Muscle of arm (tissue), 12 donors: ENCODE measurements around the gene ANO4. TPM values are rescaled to one million over a fixed set of nuclear protein-coding genes. Genes with fewer than 3 reads are reported as not detected.
A peak's percentile ranks its signal among the peaks of the same experiment; 100 is the strongest.

Experiments
- DNase-seq: peaks from one replicate; pipeline ENCODE4 v3.0.0-alpha.2; 2013
- polyA plus RNA-seq, 12 donors: library from polyadenylated mRNA; unstranded; fragments of 120-200 nt; gene quantifications; one replicate each; pipeline ENCODE4 v1.2.1, GENCODE V29; 2013; ENCODE audit not compliant: insufficient read length in 12 of 12

ANO4 gene
- polyA plus RNA-seq, 12 donors: 0.60 to 2.3 (median 1.3) TPM; not detected in 2

DNA sequence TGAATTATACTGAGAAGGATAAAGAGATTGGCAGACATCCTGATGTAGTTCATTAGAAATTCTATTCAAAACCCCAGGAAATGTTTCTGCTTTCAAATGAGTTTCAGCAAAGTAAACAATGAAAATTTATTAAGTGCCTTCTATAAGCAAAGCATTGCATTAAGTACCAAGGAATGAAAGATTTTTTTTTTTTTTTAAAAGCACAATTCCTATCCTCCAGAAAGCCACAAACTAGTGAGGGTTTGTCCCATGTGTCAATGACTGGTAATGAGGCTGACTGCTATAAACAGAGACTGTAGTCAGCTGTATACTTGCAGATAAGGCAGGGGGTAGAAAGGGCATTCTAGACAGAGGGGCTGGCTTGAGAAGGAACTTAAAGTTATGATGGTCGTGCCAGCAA lies 6.7 kb downstream of the ANO4 start:
- DNase-seq: no peak

DNA sequence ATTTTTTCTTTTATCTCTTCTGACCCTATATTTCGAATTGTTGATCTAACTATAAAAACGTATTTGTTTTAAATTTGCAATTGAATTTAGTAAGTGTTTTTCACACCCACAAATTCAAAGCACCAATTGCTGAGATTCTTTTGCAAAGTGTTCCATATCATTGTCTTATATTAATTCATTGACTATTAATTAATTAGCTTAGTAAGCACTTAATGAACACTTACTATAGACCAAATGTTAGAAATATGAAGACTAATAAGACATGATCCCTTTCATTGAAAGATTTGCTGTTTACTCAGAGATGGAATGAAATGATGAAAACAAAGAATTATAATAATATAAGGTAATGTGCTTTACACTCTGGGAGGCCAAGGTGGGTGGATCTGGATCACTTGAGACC lies 14.2 kb downstream of the ANO4 start:
- DNase-seq: no peak

GRCh38 chr12:100820314-100820713 lies 25.7 kb downstream of the ANO4 start:
- DNase-seq: no peak

DNA sequence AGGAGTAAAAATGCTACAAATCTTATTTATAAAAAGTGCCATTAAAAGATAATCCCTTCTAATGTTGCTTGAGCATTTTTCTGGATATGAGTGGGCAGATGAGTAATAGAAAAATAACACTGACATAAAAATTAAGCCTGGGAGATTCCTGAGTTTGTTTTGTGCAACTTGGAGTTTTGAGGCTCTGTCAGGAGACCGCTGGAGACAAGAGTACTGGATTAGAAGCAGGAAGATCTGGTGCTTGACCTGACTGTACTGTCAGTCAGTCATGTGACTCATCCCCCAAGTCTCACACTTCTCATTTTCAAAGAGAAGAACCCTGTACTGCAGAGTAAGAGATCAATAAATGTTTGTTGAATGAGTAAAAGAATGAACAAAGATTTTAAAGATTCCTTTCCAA lies 29.4 kb downstream of the ANO4 start:
- DNase-seq: no peak

DNA sequence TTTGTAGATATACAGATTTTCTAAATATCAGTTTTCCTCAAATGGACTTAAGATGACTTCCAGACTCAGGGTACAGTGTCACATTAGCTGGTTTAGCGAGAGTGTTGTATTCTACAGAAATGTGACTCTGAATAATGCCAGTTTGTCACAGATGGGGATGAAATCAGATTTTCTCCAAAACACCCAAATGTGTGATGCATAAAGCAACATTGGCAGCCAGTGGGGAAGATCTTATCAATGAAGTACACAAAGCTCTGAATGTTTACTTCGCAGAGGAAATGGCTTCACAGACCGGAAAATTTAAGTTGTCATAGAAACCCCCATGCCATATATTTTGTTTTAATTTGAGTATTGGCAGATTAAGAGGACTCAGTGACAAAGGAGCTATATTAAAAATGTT lies 29.9 kb downstream of the ANO4 start:
- DNase-seq: no peak

DNA sequence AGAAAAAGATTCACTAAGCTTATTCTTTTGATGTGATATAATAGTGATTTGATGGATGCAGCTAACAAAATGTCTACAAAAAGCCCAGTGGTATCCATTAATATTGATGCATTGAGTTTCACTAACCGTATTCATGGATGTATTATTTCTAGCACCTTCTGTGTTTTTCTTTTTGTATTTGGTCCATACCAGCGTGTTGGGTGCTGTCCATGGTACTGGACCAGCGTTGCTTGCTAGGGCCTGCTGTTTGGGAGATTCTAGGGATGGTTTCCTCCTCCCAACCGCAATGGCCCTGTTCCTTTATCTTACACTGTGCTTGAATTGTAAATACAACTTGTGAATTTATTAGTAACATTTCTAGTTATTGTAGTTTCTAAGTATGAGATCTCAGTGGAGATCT lies 31.7 kb downstream of the ANO4 start:
- DNase-seq: peak; percentile 42

- no peak for DNase-seq
Measured at GRCh38 chr12:100827901-100828520, 33.4 kb downstream of the ANO4 start.

DNA sequence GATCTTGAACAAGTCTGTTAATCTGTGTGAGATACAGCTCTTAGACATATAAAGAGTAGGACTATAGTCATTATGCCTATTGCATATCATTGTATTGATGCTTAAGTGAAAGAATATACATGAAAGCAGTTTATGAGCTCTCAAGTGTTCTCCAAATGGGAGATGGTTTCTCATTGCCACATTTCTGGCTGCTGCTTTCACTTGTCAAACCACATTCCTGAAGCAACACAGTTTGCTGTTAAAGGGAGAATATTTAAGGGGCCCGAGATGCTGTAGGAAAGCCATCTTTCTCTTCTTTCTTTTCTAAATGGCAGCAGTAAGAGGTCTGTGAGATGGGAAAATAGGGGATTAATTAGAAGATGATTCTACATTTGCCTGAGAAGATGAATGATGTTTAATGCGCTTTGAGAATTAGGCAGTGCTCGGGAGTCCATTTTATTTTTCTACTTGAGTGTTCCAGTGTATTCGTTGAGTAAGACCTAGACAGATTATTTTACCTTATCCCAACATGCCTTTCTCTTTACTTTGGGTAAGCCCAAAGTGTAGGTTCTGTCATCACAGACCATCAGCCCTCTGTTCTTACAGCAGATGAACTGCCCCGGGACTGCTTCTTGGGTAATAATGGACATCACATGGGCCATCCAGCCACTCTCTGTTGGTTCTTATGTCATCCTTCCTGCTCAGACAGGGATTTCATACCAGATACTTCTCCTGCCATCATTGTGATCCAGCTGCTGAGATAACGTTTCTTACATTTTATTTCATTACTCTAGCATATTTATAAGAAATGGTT lies 35.6 kb downstream of the ANO4 start:
- DNase-seq: no peak

- DNase-seq: no peak
Measured at GRCh38 chr12:100833282-100833681, 38.7 kb downstream of the ANO4 start.

GRCh38 chr12:100840748-100841147 lies 46.2 kb downstream of the ANO4 start:
- DNase-seq: no peak

DNA sequence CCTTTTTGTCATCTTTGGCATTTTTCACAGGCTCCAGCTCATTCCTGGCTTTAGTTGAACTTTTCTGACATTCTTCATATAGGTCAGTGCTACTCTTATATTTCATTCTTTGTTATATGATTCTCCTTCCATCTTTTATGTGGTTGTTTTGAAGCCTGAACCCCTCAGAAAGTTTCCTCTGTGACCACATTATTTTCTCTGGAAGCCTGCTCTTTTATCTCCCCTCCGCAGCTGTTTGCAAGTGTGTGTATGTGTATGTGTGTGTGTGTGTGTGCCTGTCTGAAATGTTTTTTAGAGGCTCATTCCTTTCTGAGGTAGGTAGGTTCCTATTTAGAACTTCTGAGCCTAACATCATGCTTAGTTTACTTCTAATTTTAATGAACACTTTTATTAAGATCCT lies 47.6 kb downstream of the ANO4 start:
- DNase-seq: no peak

DNA sequence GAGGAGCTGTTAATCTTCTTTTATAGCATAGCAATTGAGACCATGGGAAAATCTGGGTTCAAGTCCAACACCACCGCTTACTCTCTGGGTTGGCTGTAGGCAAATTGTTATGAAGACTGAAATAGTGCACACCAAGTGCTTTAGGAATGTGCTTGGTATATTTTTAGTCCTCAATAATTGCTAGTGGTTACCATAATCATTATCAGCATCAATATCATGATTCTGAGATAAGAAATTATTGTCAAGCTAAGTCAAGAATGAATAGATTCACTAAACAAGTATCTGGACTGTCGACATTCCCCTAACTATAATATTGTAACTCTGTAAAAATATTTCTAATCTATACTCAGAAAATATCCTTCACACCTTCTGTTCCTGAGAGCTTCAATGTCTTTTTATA lies 48.5 kb downstream of the ANO4 start:
- no peak for DNase-seq

- no peak for DNase-seq
Measured at GRCh38 chr12:100845095-100845494, 50.5 kb downstream of the ANO4 start.

DNA sequence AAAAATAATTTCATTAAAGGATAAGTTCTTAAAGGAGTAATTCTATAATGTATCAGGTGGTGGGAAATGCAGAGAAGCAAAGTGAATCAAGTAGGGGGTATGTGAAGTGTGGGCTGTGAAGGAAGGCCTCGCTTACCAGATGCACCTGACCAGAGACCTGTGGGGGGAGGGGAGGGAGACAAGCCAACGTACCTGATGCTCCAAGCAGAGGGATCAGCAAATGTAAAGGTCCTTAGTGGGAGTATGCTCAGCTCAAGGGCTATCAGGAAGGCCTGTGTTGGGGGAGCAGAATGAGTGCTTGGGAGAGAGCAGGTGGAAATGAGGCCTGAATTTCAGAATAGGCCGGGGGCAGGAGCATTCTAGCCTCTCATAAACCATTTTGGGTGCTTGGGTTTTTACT lies 57.1 kb downstream of the ANO4 start:
- no peak for DNase-seq

GRCh38 chr12:100857418-100857817 lies 62.8 kb downstream of the ANO4 start:
- DNase-seq: no peak

DNA sequence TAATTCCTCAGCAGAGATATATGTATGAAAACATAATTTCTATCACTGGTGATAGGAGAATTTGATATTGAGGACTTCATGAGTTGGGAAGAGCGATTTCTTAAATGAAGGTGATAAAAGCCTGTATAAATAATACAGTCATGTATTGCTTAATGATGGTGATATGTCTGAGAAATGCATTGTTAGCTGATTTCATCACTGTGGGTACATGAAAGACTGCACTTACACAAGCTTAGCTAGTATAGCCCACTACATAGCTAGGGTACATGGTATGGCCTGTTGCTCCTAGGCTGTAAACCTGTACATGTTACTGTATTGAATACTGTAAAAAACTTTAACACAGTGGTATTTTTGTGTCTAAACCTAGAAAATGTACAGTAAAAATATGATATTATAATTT lies 63.4 kb downstream of the ANO4 start:
- no peak for DNase-seq

DNA sequence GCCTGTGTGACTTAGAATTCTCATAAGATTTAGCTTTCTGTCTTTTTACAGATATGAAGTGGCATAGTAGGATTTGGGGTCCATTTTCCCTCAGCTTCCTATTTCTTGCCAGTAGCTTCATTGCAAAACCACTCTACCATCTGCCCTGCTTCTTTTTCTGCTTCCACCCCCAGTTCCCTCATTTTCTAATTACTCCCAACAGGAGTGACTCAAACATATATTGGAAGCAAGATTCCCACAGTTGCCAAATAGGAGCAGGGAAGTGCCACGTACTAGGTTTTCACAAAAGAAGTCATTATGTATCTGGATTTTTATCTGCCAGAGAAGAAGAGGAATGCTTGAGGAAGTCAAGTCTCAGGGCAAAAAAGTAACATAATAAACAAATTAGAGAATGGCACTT lies 64.1 kb downstream of the ANO4 start:
- DNase-seq: no peak

- DNase-seq: no peak
Measured at GRCh38 chr12:100859063-100859627, 64.6 kb downstream of the ANO4 start.

DNA sequence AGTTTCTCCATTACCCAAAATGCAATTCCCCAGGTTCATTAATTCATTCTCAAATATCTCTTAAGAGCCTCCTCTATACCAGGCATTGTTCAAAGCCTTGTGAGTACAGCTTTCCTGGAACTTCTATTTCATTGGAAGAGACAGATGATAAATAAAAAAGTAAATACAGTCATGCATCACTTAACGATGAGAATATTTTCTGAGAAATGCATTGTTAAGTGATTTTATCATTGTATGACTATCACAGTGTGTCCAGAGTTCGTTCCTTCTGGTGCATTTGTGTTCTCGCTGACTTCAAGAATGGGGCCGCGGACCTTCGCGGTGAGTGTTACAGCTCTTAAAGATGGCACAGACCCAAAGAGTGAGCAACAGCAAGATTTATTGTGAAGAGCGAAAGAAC lies 66.0 kb downstream of the ANO4 start:
- DNase-seq: no peak

DNA sequence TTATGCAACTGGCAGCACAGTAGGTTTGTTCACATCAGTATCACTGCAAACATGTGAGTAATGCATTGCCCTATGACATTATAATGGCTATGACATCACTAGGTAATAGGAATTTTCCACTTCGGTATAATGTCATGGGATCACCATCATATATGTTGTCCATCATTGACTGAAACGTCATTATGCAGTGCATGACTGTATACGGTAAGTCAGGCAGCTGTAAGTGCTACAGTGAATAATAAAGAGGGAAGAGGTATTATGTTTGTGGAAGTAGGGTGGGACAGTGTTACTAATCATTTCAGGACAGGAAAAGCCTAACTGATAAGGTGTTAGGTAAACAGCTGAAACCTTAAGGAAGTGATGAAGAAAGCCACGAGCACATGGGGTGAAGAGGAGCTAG lies 68.1 kb downstream of the ANO4 start:
- no peak for DNase-seq

GRCh38 chr12:100864366-100864765 lies 69.8 kb downstream of the ANO4 start:
- DNase-seq: no peak

DNA sequence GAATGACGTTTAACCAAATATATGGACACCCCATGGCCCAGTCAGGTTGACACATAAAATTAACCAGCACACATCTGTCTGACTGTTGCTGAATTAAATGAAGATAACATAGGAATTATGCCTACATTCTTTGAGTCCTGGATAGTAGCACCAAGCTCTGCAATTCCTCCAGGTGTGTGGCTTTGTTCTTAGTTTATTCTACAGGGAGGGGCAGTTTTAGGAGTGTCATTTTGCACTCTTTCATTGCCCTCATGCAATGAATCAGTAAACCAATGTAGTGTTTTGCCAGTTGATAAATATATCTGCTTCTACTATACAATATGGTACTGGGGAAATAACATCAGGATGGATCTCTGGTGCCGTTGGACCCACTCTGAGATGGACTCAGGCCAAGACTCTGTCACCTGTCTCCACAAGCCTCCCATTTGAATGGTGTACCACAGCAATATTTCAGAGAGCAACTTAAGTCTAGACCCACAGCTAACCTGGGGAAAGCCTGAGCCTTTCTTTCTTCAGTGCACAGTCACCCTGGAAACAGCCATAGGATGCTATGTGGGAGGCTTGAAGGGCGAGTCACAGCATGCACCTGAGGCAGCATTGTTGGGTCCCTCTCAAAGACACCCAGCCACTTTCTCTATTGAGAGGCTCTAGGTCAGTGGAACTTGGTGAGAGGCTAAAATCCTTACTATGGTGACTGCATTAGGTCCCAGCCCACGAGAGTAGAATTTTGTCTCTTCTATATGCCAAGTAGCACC lies 73.2 kb downstream of the ANO4 start:
- DNase-seq: no peak

GRCh38 chr12:100868487-100868886 lies 73.9 kb downstream of the ANO4 start:
- no peak for DNase-seq
